Ishikawa (cell line): Measurements from ENCODE around the gene ZMIZ1.

Source experiments
- CREB1 ChIP-seq: IDR thresholded peaks from 2 replicates; pipeline ENCODE4 v1.6.1; 2012; ENCODE audit warnings: low read depth
- EP300 ChIP-seq: IDR thresholded peaks from 2 replicates; pipeline ENCODE4 v1.6.1; 2012; ENCODE audit warnings: borderline replicate concordance
- NFIC ChIP-seq: IDR thresholded peaks from 2 replicates; pipeline ENCODE4 v1.6.1; 2012

GRCh38 chr10:79223091-79224048 is 154.6 kb downstream of the ZMIZ1 start:
- TF ChIP-seq EP300 (no peak), NFIC (no peak), CREB1 (no peak)
